ENCODE data around the gene DDX41.

DNA sequence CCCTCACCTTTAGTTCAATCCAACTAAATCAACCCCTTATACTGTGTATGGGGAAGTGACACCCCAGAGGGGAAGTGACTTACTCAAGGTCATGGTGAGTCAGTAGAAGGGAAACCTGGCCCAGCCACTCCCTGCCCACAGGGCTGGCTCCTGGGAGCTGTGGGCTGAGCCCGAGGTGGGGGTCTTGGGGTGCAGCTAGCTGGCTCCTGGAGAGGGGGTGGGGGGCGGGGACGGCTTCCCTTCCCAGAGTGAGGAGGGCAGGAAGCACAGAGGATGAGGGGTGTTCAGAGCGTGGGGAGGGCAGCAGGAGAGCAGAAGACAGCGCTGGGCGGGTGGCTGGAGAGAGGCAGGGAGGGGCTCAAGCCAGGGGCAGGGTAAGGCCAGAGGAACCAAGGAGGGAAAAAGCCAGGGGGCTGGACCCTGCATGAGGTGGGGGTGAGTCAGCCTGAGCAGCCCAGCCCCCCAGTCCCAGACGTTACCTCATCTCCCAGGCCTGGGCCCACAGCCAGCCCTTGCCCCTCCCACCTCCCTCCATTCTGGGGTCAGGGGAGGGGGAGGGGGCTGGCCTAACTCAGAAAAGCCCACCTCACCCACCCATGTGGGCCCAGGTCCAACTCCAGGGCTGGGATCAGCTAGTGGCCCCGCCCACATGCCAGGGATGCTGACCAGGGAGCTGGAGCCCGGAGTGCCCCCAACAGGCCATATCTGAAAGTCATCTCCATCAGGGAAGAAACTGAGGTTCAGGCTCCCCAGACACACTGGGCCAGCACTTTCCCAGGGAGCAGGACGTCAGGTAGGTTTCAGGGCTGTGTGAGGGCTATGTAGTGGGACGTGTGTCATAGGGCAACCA is 22.2 kb downstream of the DDX41 start:
- TF ChIP-seq, protein P1, sequence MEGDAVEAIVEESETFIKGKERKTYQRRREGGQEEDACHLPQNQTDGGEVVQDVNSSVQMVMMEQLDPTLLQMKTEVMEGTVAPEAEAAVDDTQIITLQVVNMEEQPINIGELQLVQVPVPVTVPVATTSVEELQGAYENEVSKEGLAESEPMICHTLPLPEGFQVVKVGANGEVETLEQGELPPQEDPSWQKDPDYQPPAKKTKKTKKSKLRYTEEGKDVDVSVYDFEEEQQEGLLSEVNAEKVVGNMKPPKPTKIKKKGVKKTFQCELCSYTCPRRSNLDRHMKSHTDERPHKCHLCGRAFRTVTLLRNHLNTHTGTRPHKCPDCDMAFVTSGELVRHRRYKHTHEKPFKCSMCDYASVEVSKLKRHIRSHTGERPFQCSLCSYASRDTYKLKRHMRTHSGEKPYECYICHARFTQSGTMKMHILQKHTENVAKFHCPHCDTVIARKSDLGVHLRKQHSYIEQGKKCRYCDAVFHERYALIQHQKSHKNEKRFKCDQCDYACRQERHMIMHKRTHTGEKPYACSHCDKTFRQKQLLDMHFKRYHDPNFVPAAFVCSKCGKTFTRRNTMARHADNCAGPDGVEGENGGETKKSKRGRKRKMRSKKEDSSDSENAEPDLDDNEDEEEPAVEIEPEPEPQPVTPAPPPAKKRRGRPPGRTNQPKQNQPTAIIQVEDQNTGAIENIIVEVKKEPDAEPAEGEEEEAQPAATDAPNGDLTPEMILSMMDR (conservative IDR thresholded peaks at IDR 0.05) = peak; percentile 18; the same call in 1 of the 2 replicates
- no peak for TF ChIP-seq ZFX (IDR thresholded peaks at IDR 0.05)
